IPS-NIHi11 (cell line): Measurements from ENCODE around the gene HDAC4.

Experiments used
- DNase-seq: peaks from one replicate; pipeline ENCODE4 v3.0.0; 2012; ENCODE audit warnings: mixed read lengths, low spot score

Gene HDAC4

GRCh38 chr2:239349453-239350135, 51.2 kb downstream of the HDAC4 start:
- DNase-seq, result no peak

GRCh38 chr2:239348563-239349452, 52.0 kb downstream of the HDAC4 start:
- no peak for DNase-seq

DNA sequence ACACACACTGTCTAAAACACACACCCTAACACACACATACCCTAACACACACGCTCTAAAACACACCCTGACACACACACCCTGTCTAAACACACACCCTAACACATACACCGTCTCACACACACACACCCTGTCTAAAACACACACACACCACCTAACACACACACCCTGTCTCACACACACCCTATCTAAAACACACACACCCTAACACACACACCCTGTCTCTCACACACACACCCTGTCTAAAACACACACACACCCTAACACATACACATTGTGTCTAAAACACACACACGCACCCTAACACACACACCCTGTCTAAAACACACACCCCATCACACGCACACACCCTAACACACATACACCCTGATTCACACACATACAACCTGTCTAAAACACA, 54.1 kb downstream of the HDAC4 start:
- DNase-seq, result no peak

GRCh38 chr2:239345251-239345650, 55.6 kb downstream of the HDAC4 start:
- DNase-seq, result no peak

- DNase-seq, result no peak
Observed at GRCh38 chr2:239344857-239345216, 56.0 kb downstream of the HDAC4 start.

DNA sequence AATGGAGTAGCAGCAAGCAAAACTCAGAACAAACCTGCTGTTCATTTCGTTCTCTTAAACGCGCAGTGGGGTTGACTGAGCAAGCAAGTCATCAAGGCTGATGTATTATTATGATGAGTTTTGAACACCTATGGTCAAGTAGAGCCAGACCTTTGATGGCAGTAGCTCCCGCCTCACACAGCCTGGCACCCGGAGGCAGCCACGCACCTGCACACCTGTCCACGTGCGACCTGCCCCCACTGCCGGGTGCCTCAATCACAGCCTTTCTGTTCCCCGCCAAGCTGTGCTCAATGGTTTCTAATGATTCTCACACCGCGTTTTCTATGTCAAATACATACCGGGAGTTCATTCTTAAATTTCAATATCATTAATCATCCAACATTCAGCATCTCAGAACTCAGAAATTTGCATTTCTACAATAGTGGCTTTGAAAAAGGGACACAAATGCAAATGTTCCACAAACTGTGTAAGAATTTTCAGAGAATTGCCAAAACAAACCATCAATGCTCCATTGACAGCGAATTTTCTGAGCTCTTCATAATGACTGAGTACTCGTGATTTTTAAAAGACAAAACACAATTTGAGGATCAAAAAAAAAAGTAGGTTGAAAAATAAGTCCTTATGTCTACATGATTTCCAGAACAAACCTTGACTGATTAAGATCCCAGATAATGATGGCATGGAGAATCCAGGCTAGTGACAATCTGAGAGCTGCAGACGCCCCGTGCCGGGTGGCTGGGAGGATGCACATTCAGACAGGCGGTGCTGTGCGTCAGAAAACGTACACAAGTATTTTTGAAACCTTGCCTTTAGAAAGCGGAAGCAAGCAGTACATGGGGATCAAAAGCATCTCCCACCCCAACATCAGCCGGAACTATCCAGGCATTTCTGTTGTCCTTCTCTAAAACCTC, 56.6 kb downstream of the HDAC4 start:
- DNase-seq, result no peak

DNA sequence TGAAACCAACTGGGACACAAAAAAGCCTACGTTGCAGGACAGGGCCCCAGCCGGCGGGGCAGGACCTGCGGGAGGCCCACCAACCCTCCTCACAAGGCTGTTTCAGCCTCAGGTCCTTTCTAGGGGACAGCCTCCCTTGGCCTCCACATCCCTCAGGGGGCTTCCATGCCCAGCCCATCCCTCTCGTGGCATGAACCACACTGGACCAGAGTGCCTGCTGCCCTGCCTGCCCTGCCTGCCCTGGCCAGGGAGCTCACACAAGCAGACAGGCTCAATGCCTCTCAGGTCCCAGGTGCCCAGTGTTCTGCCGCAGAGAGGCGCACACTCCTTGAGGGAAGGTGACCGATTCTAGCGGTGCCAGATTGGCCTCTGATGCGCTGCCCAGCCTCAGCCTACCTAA, 57.4 kb downstream of the HDAC4 start:
- no peak for DNase-seq

- no peak for DNase-seq
Observed at GRCh38 chr2:239341840-239342239, 59.0 kb downstream of the HDAC4 start.

GRCh38 chr2:239341146-239341732, 59.6 kb downstream of the HDAC4 start:
- DNase-seq, result no peak

- DNase-seq, result no peak
Observed at GRCh38 chr2:239339726-239340601, 60.9 kb downstream of the HDAC4 start.

GRCh38 chr2:239339241-239339640, 61.6 kb downstream of the HDAC4 start:
- no peak for DNase-seq

DNA sequence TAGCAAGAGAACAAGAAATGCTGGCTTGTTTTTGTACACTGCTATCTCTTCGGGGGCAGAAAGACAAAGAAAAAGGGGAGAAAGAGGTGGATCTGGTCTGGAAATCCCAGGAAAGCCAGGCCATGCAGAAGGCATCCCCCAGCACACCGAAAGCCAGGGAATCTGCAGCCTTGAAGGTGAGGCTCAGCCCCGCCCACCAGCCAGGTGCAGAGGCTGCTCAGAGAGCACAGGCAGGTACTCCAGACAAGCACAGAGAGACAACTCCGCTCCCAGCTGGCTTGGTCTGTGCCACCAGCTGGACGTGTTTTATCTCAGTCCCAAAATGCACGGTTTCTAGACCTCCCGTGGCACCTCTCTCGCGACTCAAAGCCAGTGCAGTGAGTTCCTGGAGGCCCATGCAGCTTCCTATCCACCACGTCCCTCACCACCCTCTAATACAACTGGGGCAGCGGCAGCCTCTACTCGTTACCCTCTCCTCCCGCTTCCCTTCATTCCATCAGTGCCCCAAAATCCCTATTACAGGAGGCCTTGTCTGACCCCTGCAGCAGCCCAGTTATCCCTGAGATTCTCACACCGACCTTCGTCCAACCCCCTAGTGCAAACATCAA, 62.8 kb downstream of the HDAC4 start:
- DNase-seq, result no peak

DNA sequence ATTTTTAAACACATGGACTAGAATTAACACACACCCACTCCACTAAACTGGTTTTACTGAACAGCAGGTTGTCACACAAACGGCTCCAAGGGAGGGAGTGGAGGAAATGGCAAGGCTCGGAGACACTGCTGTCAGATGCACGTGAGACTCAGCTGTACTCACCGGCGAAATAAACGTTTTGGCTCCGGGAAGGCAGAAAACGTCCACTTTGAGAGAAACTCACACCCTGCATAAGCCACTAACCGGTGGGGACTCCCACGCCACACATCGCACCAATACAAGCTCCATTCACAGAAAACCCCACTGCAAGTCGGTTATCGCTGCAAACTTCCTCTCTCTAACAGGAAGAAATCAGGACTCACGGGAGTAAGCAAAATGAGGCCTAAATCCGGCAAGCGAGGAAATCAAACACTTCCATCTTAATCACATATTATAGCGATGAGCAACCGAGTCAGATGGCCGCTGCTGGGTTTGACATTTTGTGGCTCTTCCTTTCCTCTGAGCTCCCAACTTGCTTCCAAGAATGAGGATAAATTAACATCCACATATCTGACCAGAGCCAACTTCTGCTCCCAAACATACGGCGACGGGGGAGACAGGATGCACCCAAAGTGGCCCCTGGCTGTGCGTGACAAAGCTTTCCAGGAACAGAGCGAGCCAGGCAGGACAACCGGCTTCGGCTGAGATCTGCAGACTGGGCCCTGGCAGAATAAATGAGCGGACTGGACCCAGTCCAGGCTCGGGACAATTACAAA, 63.5 kb downstream of the HDAC4 start:
- DNase-seq, result no peak

DNA sequence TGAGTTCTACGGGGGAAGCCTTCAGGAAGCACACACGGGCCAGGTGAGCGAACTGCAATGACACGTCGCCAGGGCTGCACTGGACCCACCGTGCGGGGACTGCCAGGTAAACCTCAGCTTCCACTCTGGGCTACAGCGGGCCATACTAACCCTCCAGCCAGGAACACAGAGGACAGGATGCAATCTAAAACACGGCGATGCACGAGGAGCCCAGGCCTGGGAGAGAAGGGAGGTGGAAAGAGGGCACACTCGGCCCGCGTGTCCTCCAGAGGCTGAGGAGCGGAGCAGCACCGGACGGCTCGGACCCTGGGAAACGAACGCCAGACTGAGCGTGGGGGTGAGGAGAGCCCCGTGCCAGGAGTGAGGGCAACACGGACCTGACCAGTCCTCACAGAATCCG, 69.3 kb downstream of the HDAC4 start:
- no peak for DNase-seq

- DNase-seq, result no peak
Observed at GRCh38 chr2:239330836-239331235, 70.0 kb downstream of the HDAC4 start.

GRCh38 chr2:239329972-239330572, 70.7 kb downstream of the HDAC4 start:
- no peak for DNase-seq

DNA sequence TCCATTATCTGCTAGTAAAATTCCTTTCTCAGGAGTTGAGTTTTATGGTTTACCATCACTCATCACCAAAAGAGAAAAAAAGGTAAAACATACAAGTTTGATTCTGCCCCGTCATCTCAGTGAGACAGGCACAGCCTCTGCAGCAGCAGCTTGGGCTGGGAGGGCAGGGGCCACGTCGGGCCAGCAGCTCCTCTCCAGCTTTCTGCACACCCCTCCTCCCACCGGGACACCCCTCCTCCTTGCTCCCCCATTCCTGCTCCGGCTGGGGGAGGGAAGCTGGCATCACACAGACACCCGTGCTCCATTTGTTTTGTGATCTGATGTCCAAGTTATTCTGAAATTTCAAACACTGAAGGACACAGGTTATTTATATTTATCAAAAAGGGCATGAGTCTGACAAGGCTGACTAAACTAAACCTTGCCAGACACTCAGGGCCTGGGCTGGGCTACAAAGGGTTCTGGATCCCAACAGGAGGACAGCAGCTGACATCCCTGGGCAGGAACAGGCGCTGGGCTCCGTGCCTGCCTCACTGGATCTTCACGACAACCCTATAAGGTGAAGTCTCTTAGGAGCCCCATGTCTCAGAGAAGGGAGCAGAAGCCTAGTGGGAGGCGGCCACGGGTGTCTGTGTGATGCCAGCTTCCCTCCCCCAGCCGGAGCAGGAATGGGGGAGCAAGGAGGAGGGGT, 71.4 kb downstream of the HDAC4 start:
- DNase-seq, result no peak

DNA sequence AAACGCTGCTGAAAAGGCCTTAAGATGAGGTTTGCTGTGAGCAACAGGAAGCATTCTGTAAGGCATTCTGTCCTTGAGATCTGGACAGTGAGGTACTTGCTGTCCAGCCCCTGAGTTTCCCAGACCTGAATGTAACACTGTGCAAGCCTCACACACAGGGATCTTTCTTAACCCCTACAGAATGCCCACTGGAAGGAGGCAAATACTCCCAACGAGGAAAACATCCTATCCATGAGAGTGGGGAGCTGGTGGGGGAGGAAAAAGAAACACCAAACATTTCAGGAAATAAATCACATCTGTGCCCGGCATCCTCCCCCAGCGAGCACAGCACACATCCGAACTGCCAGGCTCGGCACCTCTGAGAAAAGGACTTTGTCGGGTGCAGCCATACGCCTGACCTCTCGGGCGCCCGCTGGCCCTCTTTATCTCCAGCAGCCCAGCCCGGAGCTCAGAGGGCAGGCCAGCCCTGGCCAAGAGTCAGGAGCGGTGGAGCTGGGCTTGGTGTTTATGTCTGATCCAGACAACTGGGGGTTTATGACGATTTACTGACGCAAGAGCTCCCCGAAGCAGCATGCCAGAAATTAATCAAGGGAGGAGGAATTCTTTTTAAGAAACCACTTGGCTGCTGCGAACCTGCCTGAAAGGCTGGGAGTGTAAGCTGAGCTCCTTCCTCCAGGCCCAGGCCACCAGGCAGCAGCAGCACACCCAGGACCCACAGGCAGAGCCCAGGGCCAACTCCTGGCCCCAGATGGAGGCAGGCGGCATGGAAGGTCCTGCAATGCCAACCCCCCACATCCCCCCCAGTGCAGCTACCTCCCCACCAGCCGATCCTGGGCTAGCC, 72.2 kb downstream of the HDAC4 start:
- DNase-seq, result no peak
